Neural progenitor cell (in vitro differentiated cells): ENCODE results near the gene SEPTIN1. TPM values are rescaled to one million over a fixed set of nuclear protein-coding genes. Genes with fewer than 3 reads are reported as not detected.

Experiments used
- DNase-seq: peaks from one replicate; pipeline ENCODE4 v3.0.0-alpha.2; 2016; ENCODE audit warnings: low spot score
- H2AFZ ChIP-seq: fragments of 200-600 bp; sonication (generic); replicated peaks from 2 replicates; pipeline ENCODE4 v1.6.1; 2016; ENCODE audit warnings: antibody characterized with exemption
- H3F3A ChIP-seq: fragments of 200-600 bp; sonication (generic); 2 replicates; pipeline ENCODE4 v1.6.1; 2016; ENCODE audit warnings: antibody characterized with exemption, low read depth
- H3K27ac ChIP-seq: fragments of 200-600 bp; sonication (generic); 2 replicates; pipeline ENCODE4 v1.5.1; 2016; ENCODE audit warnings: mild to moderate bottlenecking
- H3K27me3 ChIP-seq: fragments of 200-600 bp; sonication (generic); 2 replicates; pipeline ENCODE4 v1.6.1; 2016; ENCODE audit warnings: mild to moderate bottlenecking, moderate library complexity
- H3K36me3 ChIP-seq: fragments of 200-600 bp; sonication (generic); 2 replicates; pipeline ENCODE4 v1.5.1; 2016
- H3K4me1 ChIP-seq: fragments of 200-600 bp; sonication (generic); 2 replicates; pipeline ENCODE4 v1.6.1; 2016; ENCODE audit warnings: mixed run types
- H3K4me2 ChIP-seq: fragments of 200-600 bp; sonication (generic); 2 replicates; pipeline ENCODE4 v1.6.1; 2016
- H3K4me3 ChIP-seq: fragments of 200-600 bp; sonication (generic); 2 replicates; pipeline ENCODE4 v1.5.1; 2016
- H3K79me2 ChIP-seq: fragments of 200-600 bp; sonication (generic); 2 replicates; pipeline ENCODE4 v1.6.1; 2016; ENCODE audit warnings: low read depth
- H3K9ac ChIP-seq: fragments of 200-600 bp; sonication (generic); 2 replicates; pipeline ENCODE4 v1.6.1; 2016
- H3K9me3 ChIP-seq: fragments of 200-600 bp; sonication (generic); 2 replicates; pipeline ENCODE4 v1.5.1; 2016; ENCODE audit warnings: low read depth
- H4K20me1 ChIP-seq: fragments of 200-600 bp; sonication (generic); 2 replicates; pipeline ENCODE4 v1.6.1; 2016; ENCODE audit warnings: low read depth
- H3K27ac Mint-ChIP-seq: 3 replicates; pipeline ENCODE4 v1.8.0; 2021; ENCODE audit warnings: mixed read lengths
- H3K27me3 Mint-ChIP-seq: 2 replicates; pipeline ENCODE4 v1.8.0; 2022; ENCODE audit warnings: low read depth, mild to moderate bottlenecking, inconsistent platforms, moderate library complexity, mixed read lengths; ENCODE audit not compliant: insufficient read depth
- H3K36me3 Mint-ChIP-seq: 3 replicates; pipeline ENCODE4 v1.8.0; 2021; ENCODE audit warnings: mixed read lengths
- H3K4me1 Mint-ChIP-seq: 3 replicates; pipeline ENCODE4 v1.8.0; 2021; ENCODE audit warnings: mixed read lengths
- H3K4me3 Mint-ChIP-seq: 3 replicates; pipeline ENCODE4 v1.8.0; 2021; ENCODE audit warnings: mild to moderate bottlenecking, moderate library complexity, mixed read lengths
- H3K9me3 Mint-ChIP-seq: 3 replicates; pipeline ENCODE4 v1.8.0; 2020; ENCODE audit warnings: mixed read lengths
- EZH2 ChIP-seq: fragments of 200-600 bp; sonication (generic); IDR thresholded peaks from 2 replicates; pipeline ENCODE4 v1.6.1; 2017; ENCODE audit warnings: antibody characterized with exemption, mild to moderate bottlenecking, moderate library complexity
- EZH2phosphoT487 ChIP-seq: fragments of 200-600 bp; sonication (generic); IDR thresholded peaks from 2 replicates; pipeline ENCODE4 v1.6.1; 2017; ENCODE audit warnings: antibody characterized with exemption
- total RNA-seq: library from RNA; depleted of rRNA; stranded (reverse); fragments of >200 nt; gene quantifications from 2 replicates; pipeline ENCODE4 v1.2.3, GENCODE V29; 2015; ENCODE audit warnings: low replicate concordance
- TF ChIP-seq, protein P1 (sequence below): fragments of 200-600 bp; sonication (generic); IDR thresholded peaks from 2 replicates; pipeline ENCODE4 v1.5.1; 2017; ENCODE audit warnings: antibody characterized with exemption, mild to moderate bottlenecking

The SEPTIN1 gene
- total RNA-seq, 1 donor from 2014 or later, result not detected

- no peak overlapping the region for H3K27ac ChIP-seq
- no peak for DNase-seq
- Mint-ChIP-seq H3K9me3 (no peaks in the 10 kb centered on the region), H3K4me1 (peaks cover 23% of the 10 kb centered on the region), H3K27ac (no peak overlapping the region), H3K4me3 (peak overlapping the region; percentile 71), H3K27me3 (peaks cover 7% of the 10 kb centered on the region), H3K36me3 (peaks cover 22% of the 10 kb centered on the region)
- no peak overlapping the region for H2AFZ ChIP-seq
- H3K9ac ChIP-seq, result no peak overlapping the region
- no peaks in the 10 kb centered on the region for H3K9me3 ChIP-seq
- H3K4me1 ChIP-seq, result peaks cover 6% of the 10 kb centered on the region
- H3K27me3 ChIP-seq, result no peaks in the 10 kb centered on the region
- H3K4me2 ChIP-seq, result no peak overlapping the region
- TF ChIP-seq, protein P1, sequence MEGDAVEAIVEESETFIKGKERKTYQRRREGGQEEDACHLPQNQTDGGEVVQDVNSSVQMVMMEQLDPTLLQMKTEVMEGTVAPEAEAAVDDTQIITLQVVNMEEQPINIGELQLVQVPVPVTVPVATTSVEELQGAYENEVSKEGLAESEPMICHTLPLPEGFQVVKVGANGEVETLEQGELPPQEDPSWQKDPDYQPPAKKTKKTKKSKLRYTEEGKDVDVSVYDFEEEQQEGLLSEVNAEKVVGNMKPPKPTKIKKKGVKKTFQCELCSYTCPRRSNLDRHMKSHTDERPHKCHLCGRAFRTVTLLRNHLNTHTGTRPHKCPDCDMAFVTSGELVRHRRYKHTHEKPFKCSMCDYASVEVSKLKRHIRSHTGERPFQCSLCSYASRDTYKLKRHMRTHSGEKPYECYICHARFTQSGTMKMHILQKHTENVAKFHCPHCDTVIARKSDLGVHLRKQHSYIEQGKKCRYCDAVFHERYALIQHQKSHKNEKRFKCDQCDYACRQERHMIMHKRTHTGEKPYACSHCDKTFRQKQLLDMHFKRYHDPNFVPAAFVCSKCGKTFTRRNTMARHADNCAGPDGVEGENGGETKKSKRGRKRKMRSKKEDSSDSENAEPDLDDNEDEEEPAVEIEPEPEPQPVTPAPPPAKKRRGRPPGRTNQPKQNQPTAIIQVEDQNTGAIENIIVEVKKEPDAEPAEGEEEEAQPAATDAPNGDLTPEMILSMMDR, result peak; percentile 17
- TF ChIP-seq EZH2phosphoT487, result no peak
- H3K79me2 ChIP-seq, result peaks cover 26% of the 10 kb centered on the region
- H4K20me1 ChIP-seq, result peaks cover 12% of the 10 kb centered on the region
- H3F3A ChIP-seq, result peaks cover 15% of the 10 kb centered on the region
- no peak overlapping the region for H3K4me3 ChIP-seq
- H3K36me3 ChIP-seq, result no peaks in the 10 kb centered on the region
Measured at GRCh38 chr16:30352488-30353401, 29.6 kb downstream of the SEPTIN1 start.

- Mint-ChIP-seq H3K4me1 (peaks cover 19% of the 10 kb centered on the region), H3K27me3 (peaks cover 7% of the 10 kb centered on the region), H3K27ac (no peak overlapping the region), H3K4me3 (peak overlapping the region; percentile 71), H3K36me3 (peaks cover 16% of the 10 kb centered on the region), H3K9me3 (no peaks in the 10 kb centered on the region)
- no peaks in the 10 kb centered on the region for H3K9me3 ChIP-seq
- H3K9ac ChIP-seq, result no peak overlapping the region
- no peak for TF ChIP-seq EZH2phosphoT487
- TF ChIP-seq, protein P1, result no peak
- TF ChIP-seq EZH2, result no peak
- DNase-seq, result no peak
- no peak overlapping the region for H3K4me3 ChIP-seq
- peaks cover 6% of the 10 kb centered on the region for H3K4me1 ChIP-seq
- H3K4me2 ChIP-seq, result no peak overlapping the region
- H4K20me1 ChIP-seq, result peaks cover 12% of the 10 kb centered on the region
- no peaks in the 10 kb centered on the region for H3K36me3 ChIP-seq
- no peak overlapping the region for H3K27ac ChIP-seq
- H2AFZ ChIP-seq, result no peak overlapping the region
- H3K27me3 ChIP-seq, result no peaks in the 10 kb centered on the region
- peaks cover 26% of the 10 kb centered on the region for H3K79me2 ChIP-seq
- H3F3A ChIP-seq, result peaks cover 15% of the 10 kb centered on the region
Measured at GRCh38 chr16:30351586-30352419, 30.6 kb downstream of the SEPTIN1 start.

- H3K27ac Mint-ChIP-seq, result no peak overlapping the region
- Histone ChIP-seq H4K20me1 (peaks cover 12% of the 10 kb centered on the region), H3K4me2 (no peak overlapping the region), H3K27me3 (no peaks in the 10 kb centered on the region), H3K4me1 (peaks cover 6% of the 10 kb centered on the region), H3K36me3 (no peaks in the 10 kb centered on the region), H3K27ac (no peak overlapping the region), H3K79me2 (peaks cover 26% of the 10 kb centered on the region), H3F3A (peaks cover 15% of the 10 kb centered on the region), H3K9me3 (no peaks in the 10 kb centered on the region), H2AFZ (no peak overlapping the region), H3K9ac (no peak overlapping the region), H3K4me3 (no peak overlapping the region)
- H3K36me3 Mint-ChIP-seq, result peaks cover 16% of the 10 kb centered on the region
- DNase-seq, result no peak
- H3K4me3 Mint-ChIP-seq, result no peak overlapping the region
- H3K4me1 Mint-ChIP-seq, result peaks cover 14% of the 10 kb centered on the region
- no peaks in the 10 kb centered on the region for H3K9me3 Mint-ChIP-seq
- H3K27me3 Mint-ChIP-seq, result peaks cover 7% of the 10 kb centered on the region
- TF ChIP-seq EZH2, result no peak
- TF ChIP-seq, protein P1, result no peak
- TF ChIP-seq EZH2phosphoT487, result no peak
Measured at GRCh38 chr16:30351001-30351441, 31.3 kb downstream of the SEPTIN1 start.
